SJSA1 (cell line): ENCODE results near the gene HSPA1A. TPM values are rescaled to one million over a fixed set of nuclear protein-coding genes. Genes with fewer than 3 reads are reported as not detected.
"Not testable (repeated sequence)": the region's sequence is repeated elsewhere in the genome, so short reads cannot be mapped to it uniquely, and the experiment has no call there.

ENCODE experiments used
- DNase-seq, 2 experiments: peaks; one replicate each; pipeline ENCODE4 v3.0.0-alpha.2; 2015 to 2020; ENCODE audit warnings: low spot score in 2 of 2, low read depth in 1 of 2
- H3K27ac ChIP-seq: fragments of 250-450 bp; sonication (Bioruptor Pico); 2 replicates; pipeline ENCODE4 v1.5.1; 2020; ENCODE audit warnings: mild to moderate bottlenecking, moderate library complexity
- H3K27me3 ChIP-seq: fragments of 250-450 bp; sonication (Bioruptor Pico); replicated peaks from 2 replicates; pipeline ENCODE4 v1.5.1; 2020; ENCODE audit warnings: mild to moderate bottlenecking, moderate library complexity
- H3K36me3 ChIP-seq: fragments of 250-450 bp; sonication (Bioruptor Pico); 2 replicates; pipeline ENCODE4 v1.5.1; 2020; ENCODE audit warnings: mild to moderate bottlenecking
- H3K4me1 ChIP-seq: fragments of 250-450 bp; sonication (Bioruptor Pico); replicated peaks from 2 replicates; pipeline ENCODE4 v1.6.1; 2021; ENCODE audit warnings: mild to moderate bottlenecking
- H3K4me3 ChIP-seq: fragments of 250-450 bp; sonication (Bioruptor Pico); 2 replicates; pipeline ENCODE4 v1.5.1; 2020; ENCODE audit warnings: mild to moderate bottlenecking
- H3K9me3 ChIP-seq: fragments of 250-450 bp; sonication (Bioruptor Pico); replicated peaks from 2 replicates; pipeline ENCODE4 v1.5.1; 2020; ENCODE audit warnings: mild to moderate bottlenecking
- total RNA-seq: library from RNA; depleted of rRNA; stranded (reverse); fragments of >200 nt; shearing (Covaris generic); gene quantifications from 2 replicates; pipeline ENCODE4 v1.2.3, GENCODE V29; 2014

Gene HSPA1A
- total RNA-seq, 1 experiment from 2014 or later: 214 TPM

- Histone ChIP-seq H3K36me3 (peaks cover 7% of the 10 kb centered on the region), H3K27me3 (no peaks in the 10 kb centered on the region), H3K4me3 (peak within 1 kb of the TSS; percentile 57), H3K4me1 (peaks cover 22% of the 10 kb centered on the region), H3K27ac (peak within 1 kb of the TSS; percentile 49), H3K9me3 (no peaks in the 10 kb centered on the region)
- peak; percentile 100 for DNase-seq
Observed at GRCh38 chr6:31827286-31828079, 12.1 kb downstream of the HSPA1A start, which contains the start of gene HSPA1B. Gene HSPA1B (plus strand): TSS chr6:31827738. CDS start chr6:31827951, 213 bp downstream.

GRCh38 chr6:31829633-31830283 is 14.4 kb downstream of the HSPA1A start:
- peaks cover 7% of the 10 kb centered on the region for H3K36me3 ChIP-seq
- no peaks in the 10 kb centered on the region for H3K9me3 ChIP-seq
- H3K27ac ChIP-seq: no peak overlapping the region
- peak in 1 of 2 experiments; percentile 65 for DNase-seq
- no peaks in the 10 kb centered on the region for H3K27me3 ChIP-seq
- peak overlapping the region; percentile 44 for H3K4me3 ChIP-seq
- H3K4me1 ChIP-seq: peaks cover 20% of the 10 kb centered on the region

GRCh38 chr6:31830886-31831335 is 15.6 kb downstream of the HSPA1A start:
- Histone ChIP-seq H3K9me3 (no peaks in the 10 kb centered on the region), H3K4me1 (peaks cover 20% of the 10 kb centered on the region), H3K27ac (no peak overlapping the region), H3K4me3 (peak overlapping the region; percentile 44), H3K36me3 (peaks cover 19% of the 10 kb centered on the region), H3K27me3 (no peaks in the 10 kb centered on the region)
- DNase-seq: no peak

- H3K4me1 ChIP-seq: peaks cover 20% of the 10 kb centered on the region
- H3K9me3 ChIP-seq: no peaks in the 10 kb centered on the region
- no peak overlapping the region for H3K4me3 ChIP-seq
- no peaks in the 10 kb centered on the region for H3K27me3 ChIP-seq
- H3K36me3 ChIP-seq: peaks cover 26% of the 10 kb centered on the region
- H3K27ac ChIP-seq: no peak overlapping the region
- DNase-seq: no peak
Observed at GRCh38 chr6:31831350-31832215, 16.2 kb downstream of the HSPA1A start.

- Histone ChIP-seq H3K4me1 (peaks cover 38% of the 10 kb centered on the region), H3K36me3 (peaks cover 55% of the 10 kb centered on the region), H3K9me3 (no peaks in the 10 kb centered on the region), H3K4me3 (peak overlapping the region; percentile 74), H3K27ac (peak overlapping the region; percentile 99), H3K27me3 (no peaks in the 10 kb centered on the region)
- peak; percentile 90 to 96 for DNase-seq
Observed at GRCh38 chr6:31834367-31835250, 19.3 kb downstream of the HSPA1A start.

- H3K27me3 ChIP-seq: no peaks in the 10 kb centered on the region
- H3K4me1 ChIP-seq: peaks cover 34% of the 10 kb centered on the region
- peak in 1 of 2 experiments; percentile 30 for DNase-seq
- H3K27ac ChIP-seq: 0 out of 2 replicates have a peak overlapping the region, but pooled peaks have one; percentile 21
- peaks cover 67% of the 10 kb centered on the region for H3K36me3 ChIP-seq
- H3K9me3 ChIP-seq: no peaks in the 10 kb centered on the region
- peak overlapping the region; percentile 74 for H3K4me3 ChIP-seq
Observed at GRCh38 chr6:31836047-31836473, 20.7 kb downstream of the HSPA1A start.

- Histone ChIP-seq H3K27me3 (no peaks in the 10 kb centered on the region), H3K4me3 (peak overlapping the region; percentile 74), H3K36me3 (peaks cover 70% of the 10 kb centered on the region), H3K27ac (peak overlapping the region; percentile 21; the same call in 1 of the 2 replicates), H3K9me3 (no peaks in the 10 kb centered on the region), H3K4me1 (peaks cover 34% of the 10 kb centered on the region)
- peak in 1 of 2 experiments; percentile 38 for DNase-seq
Observed at GRCh38 chr6:31836474-31837368, 21.4 kb downstream of the HSPA1A start.

- no peaks in the 10 kb centered on the region for H3K27me3 ChIP-seq
- H3K36me3 ChIP-seq: peaks cover 73% of the 10 kb centered on the region
- DNase-seq: no peak
- peak overlapping the region; percentile 74 for H3K4me3 ChIP-seq
- H3K9me3 ChIP-seq: no peaks in the 10 kb centered on the region
- peak overlapping the region; percentile 1; the same call in 1 of the 2 replicates for H3K27ac ChIP-seq
- H3K4me1 ChIP-seq: peaks cover 34% of the 10 kb centered on the region
Observed at GRCh38 chr6:31837369-31838113, 22.2 kb downstream of the HSPA1A start.

GRCh38 chr6:31838114-31838553 is 22.8 kb downstream of the HSPA1A start:
- H3K36me3 ChIP-seq: peaks cover 73% of the 10 kb centered on the region

GRCh38 chr6:31838968-31839367 is 23.6 kb downstream of the HSPA1A start:
- no peak for DNase-seq
- peaks cover 33% of the 10 kb centered on the region for H3K4me1 ChIP-seq

More at GRCh38 chr6:31838114-31838553, 22.8 kb downstream of the HSPA1A start:
- not testable (repeated sequence) for H3K9me3 ChIP-seq, DNase-seq, H3K27ac ChIP-seq, H3K27me3 ChIP-seq
- H3K4me3 ChIP-seq: peak overlapping the region; percentile 74
- peaks cover 34% of the 10 kb centered on the region for H3K4me1 ChIP-seq

GRCh38 chr6:31839779-31840126 is 24.4 kb downstream of the HSPA1A start:
- H3K27me3 ChIP-seq: not testable (repeated sequence)

More at GRCh38 chr6:31838968-31839367, 23.6 kb downstream of the HSPA1A start:
- no peaks in the 10 kb centered on the region for H3K9me3 ChIP-seq
- no peaks in the 10 kb centered on the region for H3K27me3 ChIP-seq
- no peak overlapping the region for H3K4me3 ChIP-seq
- no peak overlapping the region for H3K27ac ChIP-seq
- peaks cover 73% of the 10 kb centered on the region for H3K36me3 ChIP-seq

More at GRCh38 chr6:31839779-31840126, 24.4 kb downstream of the HSPA1A start:
- H3K9me3 ChIP-seq, H3K27ac ChIP-seq, DNase-seq, H3K4me3 ChIP-seq: not testable (repeated sequence)
- Histone ChIP-seq H3K4me1 (peaks cover 29% of the 10 kb centered on the region), H3K36me3 (peaks cover 73% of the 10 kb centered on the region)
